ENCODE data around the gene CD160.

CD160 gene

DNA sequence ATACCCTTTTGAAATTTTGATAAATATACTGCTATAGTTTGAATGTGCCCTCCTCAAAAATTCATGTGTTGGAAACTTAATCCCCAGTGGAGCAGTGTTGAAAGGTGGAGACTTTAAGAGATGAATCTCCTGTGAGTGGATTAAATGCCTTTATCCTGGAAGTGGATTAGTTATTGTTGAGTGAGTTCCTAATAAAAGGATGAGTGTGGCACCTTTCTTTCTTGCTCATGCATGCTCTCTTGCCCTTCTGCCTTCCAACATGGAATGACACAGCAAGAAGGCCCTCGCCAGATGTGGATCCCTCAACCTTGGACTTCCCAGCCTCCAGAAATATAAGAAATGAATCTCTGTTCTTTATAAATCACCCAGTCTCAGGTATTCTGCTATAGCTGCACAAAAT lies 51.8 kb downstream of the CD160 start (continued):
- TF ChIP-seq, protein P1, sequence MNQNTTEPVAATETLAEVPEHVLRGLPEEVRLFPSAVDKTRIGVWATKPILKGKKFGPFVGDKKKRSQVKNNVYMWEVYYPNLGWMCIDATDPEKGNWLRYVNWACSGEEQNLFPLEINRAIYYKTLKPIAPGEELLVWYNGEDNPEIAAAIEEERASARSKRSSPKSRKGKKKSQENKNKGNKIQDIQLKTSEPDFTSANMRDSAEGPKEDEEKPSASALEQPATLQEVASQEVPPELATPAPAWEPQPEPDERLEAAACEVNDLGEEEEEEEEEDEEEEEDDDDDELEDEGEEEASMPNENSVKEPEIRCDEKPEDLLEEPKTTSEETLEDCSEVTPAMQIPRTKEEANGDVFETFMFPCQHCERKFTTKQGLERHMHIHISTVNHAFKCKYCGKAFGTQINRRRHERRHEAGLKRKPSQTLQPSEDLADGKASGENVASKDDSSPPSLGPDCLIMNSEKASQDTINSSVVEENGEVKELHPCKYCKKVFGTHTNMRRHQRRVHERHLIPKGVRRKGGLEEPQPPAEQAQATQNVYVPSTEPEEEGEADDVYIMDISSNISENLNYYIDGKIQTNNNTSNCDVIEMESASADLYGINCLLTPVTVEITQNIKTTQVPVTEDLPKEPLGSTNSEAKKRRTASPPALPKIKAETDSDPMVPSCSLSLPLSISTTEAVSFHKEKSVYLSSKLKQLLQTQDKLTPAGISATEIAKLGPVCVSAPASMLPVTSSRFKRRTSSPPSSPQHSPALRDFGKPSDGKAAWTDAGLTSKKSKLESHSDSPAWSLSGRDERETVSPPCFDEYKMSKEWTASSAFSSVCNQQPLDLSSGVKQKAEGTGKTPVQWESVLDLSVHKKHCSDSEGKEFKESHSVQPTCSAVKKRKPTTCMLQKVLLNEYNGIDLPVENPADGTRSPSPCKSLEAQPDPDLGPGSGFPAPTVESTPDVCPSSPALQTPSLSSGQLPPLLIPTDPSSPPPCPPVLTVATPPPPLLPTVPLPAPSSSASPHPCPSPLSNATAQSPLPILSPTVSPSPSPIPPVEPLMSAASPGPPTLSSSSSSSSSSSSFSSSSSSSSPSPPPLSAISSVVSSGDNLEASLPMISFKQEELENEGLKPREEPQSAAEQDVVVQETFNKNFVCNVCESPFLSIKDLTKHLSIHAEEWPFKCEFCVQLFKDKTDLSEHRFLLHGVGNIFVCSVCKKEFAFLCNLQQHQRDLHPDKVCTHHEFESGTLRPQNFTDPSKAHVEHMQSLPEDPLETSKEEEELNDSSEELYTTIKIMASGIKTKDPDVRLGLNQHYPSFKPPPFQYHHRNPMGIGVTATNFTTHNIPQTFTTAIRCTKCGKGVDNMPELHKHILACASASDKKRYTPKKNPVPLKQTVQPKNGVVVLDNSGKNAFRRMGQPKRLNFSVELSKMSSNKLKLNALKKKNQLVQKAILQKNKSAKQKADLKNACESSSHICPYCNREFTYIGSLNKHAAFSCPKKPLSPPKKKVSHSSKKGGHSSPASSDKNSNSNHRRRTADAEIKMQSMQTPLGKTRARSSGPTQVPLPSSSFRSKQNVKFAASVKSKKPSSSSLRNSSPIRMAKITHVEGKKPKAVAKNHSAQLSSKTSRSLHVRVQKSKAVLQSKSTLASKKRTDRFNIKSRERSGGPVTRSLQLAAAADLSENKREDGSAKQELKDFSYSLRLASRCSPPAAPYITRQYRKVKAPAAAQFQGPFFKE (tag by site-specific recombination; IDR thresholded peaks at IDR 0.05; ENCODE audit: borderline replicate concordance): no peak
- no peak for TF ChIP-seq HOXC10 (CRISPR knock-in tag; IDR thresholded peaks at IDR 0.05)
- TF ChIP-seq, protein P2, sequence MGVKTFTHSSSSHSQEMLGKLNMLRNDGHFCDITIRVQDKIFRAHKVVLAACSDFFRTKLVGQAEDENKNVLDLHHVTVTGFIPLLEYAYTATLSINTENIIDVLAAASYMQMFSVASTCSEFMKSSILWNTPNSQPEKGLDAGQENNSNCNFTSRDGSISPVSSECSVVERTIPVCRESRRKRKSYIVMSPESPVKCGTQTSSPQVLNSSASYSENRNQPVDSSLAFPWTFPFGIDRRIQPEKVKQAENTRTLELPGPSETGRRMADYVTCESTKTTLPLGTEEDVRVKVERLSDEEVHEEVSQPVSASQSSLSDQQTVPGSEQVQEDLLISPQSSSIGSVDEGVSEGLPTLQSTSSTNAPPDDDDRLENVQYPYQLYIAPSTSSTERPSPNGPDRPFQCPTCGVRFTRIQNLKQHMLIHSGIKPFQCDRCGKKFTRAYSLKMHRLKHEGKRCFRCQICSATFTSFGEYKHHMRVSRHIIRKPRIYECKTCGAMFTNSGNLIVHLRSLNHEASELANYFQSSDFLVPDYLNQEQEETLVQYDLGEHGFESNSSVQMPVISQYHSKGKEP (tag by site-specific recombination; IDR thresholded peaks at IDR 0.05): no peak

DNA sequence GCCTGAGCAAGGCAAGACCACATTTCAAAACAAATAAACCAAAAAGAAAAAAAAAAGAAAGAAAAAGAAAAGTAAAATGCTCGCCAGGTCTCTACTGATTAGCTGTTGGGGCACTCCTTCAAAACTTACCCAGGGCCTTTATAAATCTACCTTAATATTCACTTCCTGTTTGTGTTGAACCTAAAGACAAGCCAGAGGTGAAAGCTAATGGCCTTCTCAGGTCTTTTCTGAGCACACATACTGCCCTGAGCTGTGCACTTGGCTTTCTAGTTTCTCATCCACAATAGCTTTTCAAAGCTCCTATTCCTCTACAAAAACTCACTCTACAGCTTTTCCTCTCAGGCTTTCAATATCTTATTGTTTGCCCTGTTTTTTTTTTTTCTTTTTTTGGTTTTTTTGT lies 54.1 kb downstream of the CD160 start:
- no peak for TF ChIP-seq ZNF140 (tag by site-specific recombination; IDR thresholded peaks at IDR 0.05)
- TF ChIP-seq ZNF660 (tag by site-specific recombination; IDR thresholded peaks at IDR 0.05): no peak
- TF ChIP-seq, protein P3, sequence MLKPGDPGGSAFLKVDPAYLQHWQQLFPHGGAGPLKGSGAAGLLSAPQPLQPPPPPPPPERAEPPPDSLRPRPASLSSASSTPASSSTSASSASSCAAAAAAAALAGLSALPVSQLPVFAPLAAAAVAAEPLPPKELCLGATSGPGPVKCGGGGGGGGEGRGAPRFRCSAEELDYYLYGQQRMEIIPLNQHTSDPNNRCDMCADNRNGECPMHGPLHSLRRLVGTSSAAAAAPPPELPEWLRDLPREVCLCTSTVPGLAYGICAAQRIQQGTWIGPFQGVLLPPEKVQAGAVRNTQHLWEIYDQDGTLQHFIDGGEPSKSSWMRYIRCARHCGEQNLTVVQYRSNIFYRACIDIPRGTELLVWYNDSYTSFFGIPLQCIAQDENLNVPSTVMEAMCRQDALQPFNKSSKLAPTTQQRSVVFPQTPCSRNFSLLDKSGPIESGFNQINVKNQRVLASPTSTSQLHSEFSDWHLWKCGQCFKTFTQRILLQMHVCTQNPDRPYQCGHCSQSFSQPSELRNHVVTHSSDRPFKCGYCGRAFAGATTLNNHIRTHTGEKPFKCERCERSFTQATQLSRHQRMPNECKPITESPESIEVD (tag by site-specific recombination; IDR thresholded peaks at IDR 0.05): no peak
- TF ChIP-seq HOXD13 (CRISPR knock-in tag; IDR thresholded peaks at IDR 0.05; ENCODE audit: borderline replicate concordance): no peak
- no peak for TF ChIP-seq ZNF596 (tag by site-specific recombination; IDR thresholded peaks at IDR 0.05)
- TF ChIP-seq ZFP3 (tag by site-specific recombination; IDR thresholded peaks at IDR 0.05; ENCODE audit: low read depth): no peak
- no peak for TF ChIP-seq FEZF1 (tag by site-specific recombination; IDR thresholded peaks at IDR 0.05)
- no peak for TF ChIP-seq ZNF248 (tag by site-specific recombination; IDR thresholded peaks at IDR 0.05)
- no peak for TF ChIP-seq ZNF121 (tag by site-specific recombination; IDR thresholded peaks at IDR 0.05)
- TF ChIP-seq ZNF747 (tag by site-specific recombination; IDR thresholded peaks at IDR 0.05): no peak
- no peak for TF ChIP-seq ZNF670 (tag by site-specific recombination; IDR thresholded peaks at IDR 0.05; ENCODE audit: low read depth)
- no peak for TF ChIP-seq BCL11A (tag by site-specific recombination; IDR thresholded peaks at IDR 0.05; ENCODE audit: low read depth)
- TF ChIP-seq, protein P2 (tag by site-specific recombination; IDR thresholded peaks at IDR 0.05): no peak
- no peak for TF ChIP-seq ZNF157 (tag by site-specific recombination; IDR thresholded peaks at IDR 0.05)

More for the DNA sequence above, 54.1 kb downstream of the CD160 start:
- ChIA-PET POLR2A (interaction anchor here (0.6 kb wide), 1 partner anchor 59 kb away, joined by 4 read pairs; no protein-coding TSS in a partner anchor), CTCF (interaction anchor here (0.6 kb wide), 1 partner anchor 30 kb away, joined by 3 read pairs; no protein-coding TSS in a partner anchor)
- H3K9me3 ChIP-seq (ENCODE audit: control insufficient read depth, insufficient read depth, low read depth, low read length): no peaks in the 10 kb centered on the region
- H3K4me3 ChIP-seq (ENCODE audit: low read depth, low read length): no peak overlapping the region
- H3K36me3 ChIP-seq (ENCODE audit: control insufficient read depth in 2 of 2, insufficient read depth in 1 of 2, low read length in 2 of 2): peaks cover 0 to 13% of the 10 kb centered on the region in 2 experiments; a peak in 2 of 3 replicates
- no peaks in the 10 kb centered on the region for H3K4me1 ChIP-seq (ENCODE audit: control insufficient read depth, insufficient read depth, low read length)
- H3K27ac ChIP-seq (ENCODE audit: extremely low read depth, low read depth, low read length): no peak overlapping the region
